Activated T-cell treated with anti-CD3 and anti-CD28 coated beads, Interleukin-2, amount 50 U/mL, for 24 hours (primary cell): ENCODE results near the gene SFSWAP.
"Not testable (repeated sequence)": the region's sequence is repeated elsewhere in the genome, so short reads cannot be mapped to it uniquely, and the experiment has no call there.

ENCODE experiments used
- DNase-seq: peaks from one replicate; pipeline ENCODE4 v3.0.0-alpha.2; 2020
- H3K27ac Mint-ChIP-seq: 2 replicates; pipeline ENCODE4 v1.8.0; 2020; ENCODE audit warnings: mild to moderate bottlenecking, mixed read lengths
- H3K27me3 Mint-ChIP-seq: 2 replicates; pipeline ENCODE4 v1.8.0; 2020; ENCODE audit warnings: mixed read lengths
- H3K36me3 Mint-ChIP-seq: 2 replicates; pipeline ENCODE4 v1.8.0; 2020; ENCODE audit warnings: low read depth, mixed read lengths
- H3K4me1 Mint-ChIP-seq: 2 replicates; pipeline ENCODE4 v1.8.0; 2020; ENCODE audit warnings: low read depth, mixed read lengths
- H3K4me3 Mint-ChIP-seq: 2 replicates; pipeline ENCODE4 v1.8.0; 2020; ENCODE audit warnings: mild to moderate bottlenecking, moderate library complexity, mixed read lengths
- H3K9me3 Mint-ChIP-seq: 2 replicates; pipeline ENCODE4 v1.8.0; 2020; ENCODE audit warnings: mixed read lengths

The SFSWAP gene

GRCh38 chr12:131675126-131676080 lies 35.5 kb upstream of the SFSWAP start:
- peaks cover 10% of the 10 kb centered on the region for H3K27me3 Mint-ChIP-seq
- DNase-seq, result no peak

DNA sequence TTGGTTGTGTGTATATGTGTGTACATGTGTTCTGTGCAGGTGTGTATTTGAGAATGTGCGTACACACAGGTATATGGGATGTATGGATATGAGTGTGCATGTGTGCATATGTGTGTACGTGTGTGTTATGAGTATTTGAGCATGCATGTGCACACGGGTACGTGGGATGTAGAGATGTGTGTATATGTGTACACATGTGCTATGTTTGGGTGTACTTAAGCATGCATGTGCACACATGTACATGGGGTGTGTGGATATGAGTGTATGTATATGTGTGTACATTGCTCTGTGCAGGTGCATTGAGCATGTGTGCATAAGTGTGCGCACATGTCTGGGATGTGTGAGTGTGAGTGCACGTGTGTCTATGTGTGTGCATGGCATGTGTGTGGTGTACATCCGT lies 34.3 kb upstream of the SFSWAP start:
- Mint-ChIP-seq H3K9me3 (no peaks in the 10 kb centered on the region), H3K4me3 (no peak overlapping the region), H3K4me1 (no peaks in the 10 kb centered on the region), H3K36me3 (no peaks in the 10 kb centered on the region), H3K27me3 (peaks cover 10% of the 10 kb centered on the region), H3K27ac (no peak overlapping the region)
- DNase-seq, result no peak

More at GRCh38 chr12:131675126-131676080, 35.5 kb upstream of the SFSWAP start:
- H3K4me3 Mint-ChIP-seq, result no peak overlapping the region
- H3K27ac Mint-ChIP-seq, result no peak overlapping the region
- no peaks in the 10 kb centered on the region for H3K4me1 Mint-ChIP-seq
- no peaks in the 10 kb centered on the region for H3K36me3 Mint-ChIP-seq
- H3K9me3 Mint-ChIP-seq, result no peaks in the 10 kb centered on the region

DNA sequence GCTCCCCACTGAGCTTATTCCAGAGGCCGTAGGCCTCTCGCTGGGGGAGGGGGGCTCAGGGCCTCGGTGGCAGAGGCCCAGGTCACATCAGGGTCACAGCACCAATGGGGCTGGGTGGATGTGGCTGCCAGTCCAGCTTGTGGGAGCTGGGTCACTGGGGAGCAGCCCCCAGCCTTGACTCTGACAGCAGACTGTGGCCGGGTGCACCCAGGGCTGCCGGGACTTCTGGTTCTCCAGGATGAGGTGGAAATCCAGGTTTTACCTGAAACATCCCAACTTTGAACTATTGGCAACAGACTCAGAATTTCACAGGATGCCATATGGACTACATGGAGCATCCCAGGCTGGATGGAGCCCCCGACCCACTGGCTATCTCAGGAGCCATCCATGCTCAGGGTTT lies 33.8 kb upstream of the SFSWAP start:
- not testable (repeated sequence) for H3K4me1 Mint-ChIP-seq, H3K4me3 Mint-ChIP-seq, H3K9me3 Mint-ChIP-seq, H3K27ac Mint-ChIP-seq, DNase-seq, H3K36me3 Mint-ChIP-seq
- peaks cover 10% of the 10 kb centered on the region for H3K27me3 Mint-ChIP-seq

DNA sequence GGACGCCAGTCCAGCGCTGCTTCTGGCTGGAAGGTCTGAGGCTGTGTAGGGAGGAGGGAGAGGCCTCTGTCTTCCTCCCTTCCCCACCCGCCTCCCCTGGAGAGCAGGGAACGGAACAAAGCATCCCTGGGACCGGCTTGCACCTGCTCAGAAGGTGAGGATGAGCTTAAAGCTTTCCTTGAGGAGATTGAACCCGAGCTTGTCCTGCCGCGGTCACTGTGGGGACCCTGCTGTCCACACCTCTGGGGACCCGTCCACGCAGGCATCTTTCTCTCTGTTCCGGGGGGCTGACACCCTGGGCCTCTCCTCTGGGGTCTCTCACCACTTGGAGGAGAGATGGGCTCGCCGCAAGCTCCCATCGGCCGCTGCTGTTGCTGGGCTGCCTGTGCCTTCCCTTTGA lies 33.2 kb upstream of the SFSWAP start:
- Mint-ChIP-seq H3K27ac (no peak overlapping the region), H3K9me3 (no peaks in the 10 kb centered on the region), H3K27me3 (peaks cover 10% of the 10 kb centered on the region)

GRCh38 chr12:131678389-131679181 lies 32.3 kb upstream of the SFSWAP start:
- not testable (repeated sequence) for H3K9me3 Mint-ChIP-seq, H3K4me3 Mint-ChIP-seq, DNase-seq, H3K36me3 Mint-ChIP-seq, H3K27ac Mint-ChIP-seq, H3K4me1 Mint-ChIP-seq
- H3K27me3 Mint-ChIP-seq, result peaks cover 10% of the 10 kb centered on the region

More for the DNA sequence above, 33.2 kb upstream of the SFSWAP start:
- DNase-seq, result no peak
- Mint-ChIP-seq H3K4me1 (peaks cover 8% of the 10 kb centered on the region), H3K36me3 (no peaks in the 10 kb centered on the region), H3K4me3 (no peak overlapping the region)

- H3K27me3 Mint-ChIP-seq, result peaks cover 10% of the 10 kb centered on the region
- not testable (repeated sequence) for H3K27ac Mint-ChIP-seq, H3K36me3 Mint-ChIP-seq
Measured at GRCh38 chr12:131679186-131679585, 31.7 kb upstream of the SFSWAP start.

GRCh38 chr12:131679816-131680215 lies 31.1 kb upstream of the SFSWAP start:
- H3K9me3 Mint-ChIP-seq, H3K4me3 Mint-ChIP-seq, H3K27me3 Mint-ChIP-seq, H3K4me1 Mint-ChIP-seq, H3K36me3 Mint-ChIP-seq, DNase-seq, H3K27ac Mint-ChIP-seq: not testable (repeated sequence)

More at GRCh38 chr12:131679186-131679585, 31.7 kb upstream of the SFSWAP start:
- H3K4me1 Mint-ChIP-seq, DNase-seq, H3K4me3 Mint-ChIP-seq, H3K9me3 Mint-ChIP-seq: not testable (repeated sequence)

GRCh38 chr12:131680392-131681256 lies 30.3 kb upstream of the SFSWAP start:
- not testable (repeated sequence) for H3K9me3 Mint-ChIP-seq

DNA sequence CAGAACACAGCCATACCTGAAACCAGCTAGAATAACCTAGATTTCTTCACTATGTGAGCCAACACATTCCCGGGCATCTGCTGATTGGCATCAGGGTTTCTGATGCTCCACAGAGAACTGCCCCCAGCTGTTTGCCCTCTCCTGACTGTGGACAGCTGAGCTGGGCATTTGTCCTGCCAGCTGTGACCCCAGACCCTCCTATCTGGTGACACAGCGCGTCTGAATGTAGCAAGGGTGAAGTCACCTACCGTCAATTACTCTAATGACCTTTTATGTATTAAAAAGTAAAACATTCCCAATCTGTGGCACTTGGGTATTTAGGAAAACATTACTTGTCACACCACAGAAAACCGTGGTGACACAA lies 29.7 kb upstream of the SFSWAP start:
- Mint-ChIP-seq H3K27ac (no peak overlapping the region), H3K4me1 (peaks cover 8% of the 10 kb centered on the region), H3K36me3 (no peaks in the 10 kb centered on the region), H3K27me3 (peaks cover 6% of the 10 kb centered on the region), H3K9me3 (no peaks in the 10 kb centered on the region), H3K4me3 (no peak overlapping the region)
- DNase-seq, result no peak

More at GRCh38 chr12:131680392-131681256, 30.3 kb upstream of the SFSWAP start:
- not testable (repeated sequence) for H3K27me3 Mint-ChIP-seq, H3K27ac Mint-ChIP-seq, H3K4me3 Mint-ChIP-seq, H3K36me3 Mint-ChIP-seq, H3K4me1 Mint-ChIP-seq, DNase-seq

- not testable (repeated sequence) for H3K4me1 Mint-ChIP-seq, H3K9me3 Mint-ChIP-seq, H3K27me3 Mint-ChIP-seq, H3K36me3 Mint-ChIP-seq
- DNase-seq, result peak; percentile 80
- Mint-ChIP-seq H3K4me3 (peak overlapping the region; percentile 23), H3K27ac (peak overlapping the region; percentile 59)
Measured at GRCh38 chr12:131681746-131682509, 29.0 kb upstream of the SFSWAP start.

- DNase-seq, result peak; percentile 42
- Mint-ChIP-seq H3K27ac (peak overlapping the region; percentile 16), H3K4me1 (peaks cover 8% of the 10 kb centered on the region), H3K27me3 (peaks cover 6% of the 10 kb centered on the region), H3K9me3 (no peaks in the 10 kb centered on the region), H3K36me3 (no peaks in the 10 kb centered on the region), H3K4me3 (no peak overlapping the region)
Measured at GRCh38 chr12:131682510-131682895, 28.4 kb upstream of the SFSWAP start.

DNA sequence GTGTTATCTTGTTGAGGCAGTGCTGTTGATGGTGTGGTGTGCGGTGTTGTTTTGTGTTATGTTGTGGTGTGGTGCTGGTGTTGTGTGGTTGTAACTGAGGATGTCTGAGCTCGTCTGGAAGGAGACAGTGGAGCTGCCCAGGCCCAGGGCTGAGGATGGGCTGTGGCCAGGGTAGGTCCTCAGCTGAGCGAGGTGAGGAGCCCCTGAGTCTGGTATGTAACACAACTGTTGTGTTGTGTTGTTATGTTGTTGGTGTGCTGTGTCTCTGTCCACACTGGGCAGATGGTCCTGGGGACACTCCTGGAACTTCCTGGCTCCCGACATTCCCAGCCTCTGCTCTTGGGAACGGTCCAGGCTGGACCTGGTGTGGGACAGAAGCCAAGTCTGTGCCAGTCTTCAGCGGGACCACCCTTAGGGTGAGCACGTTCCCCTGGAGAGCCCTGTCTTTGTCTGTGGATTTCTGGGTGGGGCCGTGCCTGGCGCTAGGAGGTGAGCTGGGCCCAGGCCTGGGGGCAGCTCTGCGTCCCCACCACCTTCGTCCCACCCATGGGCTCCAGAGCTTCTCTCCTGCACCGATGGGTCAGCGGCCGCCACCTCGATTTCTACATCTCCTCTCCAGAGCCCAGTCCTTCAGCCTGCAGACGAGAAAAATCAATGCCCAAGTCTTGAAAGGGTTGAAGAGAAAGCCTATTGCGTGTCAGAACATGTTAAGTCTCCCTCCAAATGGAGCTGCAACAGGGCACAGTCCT lies 27.4 kb upstream of the SFSWAP start:
- H3K27me3 Mint-ChIP-seq, result peaks cover 6% of the 10 kb centered on the region
- H3K4me1 Mint-ChIP-seq, result peaks cover 8% of the 10 kb centered on the region
- no peak for DNase-seq
- H3K4me3 Mint-ChIP-seq, result no peak overlapping the region
- no peaks in the 10 kb centered on the region for H3K36me3 Mint-ChIP-seq
- H3K27ac Mint-ChIP-seq, result no peak overlapping the region
- H3K9me3 Mint-ChIP-seq, result no peaks in the 10 kb centered on the region

GRCh38 chr12:131684015-131684725 lies 26.7 kb upstream of the SFSWAP start:
- Mint-ChIP-seq H3K4me1 (peaks cover 8% of the 10 kb centered on the region), H3K27ac (no peak overlapping the region), H3K9me3 (no peaks in the 10 kb centered on the region), H3K36me3 (no peaks in the 10 kb centered on the region), H3K4me3 (no peak overlapping the region), H3K27me3 (no peaks in the 10 kb centered on the region)
- no peak for DNase-seq
